Uterus (tissue), 2 donors: ENCODE data around the gene AMIGO3.

Experiments
- POLR2A ChIP-seq, 2 donors: fragments of 450-650 bp; IDR thresholded peaks; one replicate each; pipeline ENCODE4 v1.6.1; 2016; ENCODE audit warnings: antibody characterized with exemption in 2 of 2, mild to moderate bottlenecking in 1 of 2, moderate library complexity in 1 of 2
- TF ChIP-seq, protein P1 (sequence below), 4 experiments: fragments of 200-600 bp in 2 of 4; fragments of 450-650 bp in 2 of 4; sonication (generic) in 2 of 4; IDR thresholded peaks; one replicate each; pipeline ENCODE4 v1.5.1; 2016 to 2019; ENCODE audit warnings: antibody characterized with exemption in 4 of 4, mild to moderate bottlenecking in 2 of 4, moderate library complexity in 1 of 4

DNA sequence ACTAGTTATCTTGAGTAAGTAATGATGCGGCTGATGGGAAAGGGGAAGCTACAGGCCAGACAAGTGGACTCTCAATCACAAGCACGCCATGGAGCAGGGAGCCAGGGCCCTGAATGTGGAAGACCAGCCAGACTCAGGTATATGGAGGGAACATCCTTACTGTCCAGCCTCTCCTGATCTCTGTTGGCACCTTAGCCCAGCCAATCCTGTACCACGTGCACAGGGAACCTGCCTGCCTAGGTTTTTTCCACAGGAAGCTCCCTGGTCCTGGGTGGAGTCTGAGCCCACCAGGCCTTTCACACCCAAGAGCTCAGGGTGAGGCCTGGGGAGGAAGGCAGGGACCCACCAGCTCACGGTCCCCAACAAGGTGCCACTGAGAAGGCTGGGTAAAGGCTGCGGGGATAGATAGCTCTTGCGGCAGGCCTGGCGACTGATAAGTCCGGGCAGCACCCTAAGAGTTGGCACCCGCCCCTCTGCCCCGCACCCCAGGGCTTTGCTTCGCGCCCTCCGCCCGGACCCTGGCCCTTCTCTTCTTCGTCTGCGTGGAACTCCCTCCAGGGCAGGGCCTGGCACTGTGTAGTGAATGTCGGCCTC, 46.3 kb downstream of the AMIGO3 start:
- TF ChIP-seq, protein P1, sequence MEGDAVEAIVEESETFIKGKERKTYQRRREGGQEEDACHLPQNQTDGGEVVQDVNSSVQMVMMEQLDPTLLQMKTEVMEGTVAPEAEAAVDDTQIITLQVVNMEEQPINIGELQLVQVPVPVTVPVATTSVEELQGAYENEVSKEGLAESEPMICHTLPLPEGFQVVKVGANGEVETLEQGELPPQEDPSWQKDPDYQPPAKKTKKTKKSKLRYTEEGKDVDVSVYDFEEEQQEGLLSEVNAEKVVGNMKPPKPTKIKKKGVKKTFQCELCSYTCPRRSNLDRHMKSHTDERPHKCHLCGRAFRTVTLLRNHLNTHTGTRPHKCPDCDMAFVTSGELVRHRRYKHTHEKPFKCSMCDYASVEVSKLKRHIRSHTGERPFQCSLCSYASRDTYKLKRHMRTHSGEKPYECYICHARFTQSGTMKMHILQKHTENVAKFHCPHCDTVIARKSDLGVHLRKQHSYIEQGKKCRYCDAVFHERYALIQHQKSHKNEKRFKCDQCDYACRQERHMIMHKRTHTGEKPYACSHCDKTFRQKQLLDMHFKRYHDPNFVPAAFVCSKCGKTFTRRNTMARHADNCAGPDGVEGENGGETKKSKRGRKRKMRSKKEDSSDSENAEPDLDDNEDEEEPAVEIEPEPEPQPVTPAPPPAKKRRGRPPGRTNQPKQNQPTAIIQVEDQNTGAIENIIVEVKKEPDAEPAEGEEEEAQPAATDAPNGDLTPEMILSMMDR (IDR thresholded peaks at IDR 0.05) = no peak
- no peak for TF ChIP-seq POLR2A (IDR thresholded peaks at IDR 0.05)
